CD14-positive monocyte (primary cell): ENCODE measurements around the gene PIEZO1. TPM values are rescaled to one million over a fixed set of nuclear protein-coding genes. Genes with fewer than 3 reads are reported as not detected.

Experiments
- DNase-seq, 3 donors: peaks; one replicate each; pipeline ENCODE4 v3.0.0-alpha.2; 2011 to 2022
- H2AFZ ChIP-seq: 2 replicates; pipeline ENCODE4 v1.6.0; 2012; ENCODE audit warnings: mild to moderate bottlenecking, low read depth, low read length, inconsistent platforms; ENCODE audit not compliant: insufficient read depth, poor library complexity, severe bottlenecking
- H3K27ac ChIP-seq, 2 donors: 1 replicate in 1 of 2; 2 replicates in 1 of 2; pipeline ENCODE4 v1.5.1; 2012 to 2013; ENCODE audit warnings: low read length in 2 of 2, control low read depth in 1 of 2, inconsistent platforms in 1 of 2, low read depth in 1 of 2, mild to moderate bottlenecking in 1 of 2
- H3K27me3 ChIP-seq, 2 donors: one replicate each; pipeline versions ENCODE4 v1.6.0 to v1.6.1; 2011 to 2013; ENCODE audit warnings: low read length in 2 of 2; ENCODE audit not compliant: control insufficient read depth in 2 of 2, insufficient read depth in 2 of 2
- H3K36me3 ChIP-seq, 2 donors: replicated peaks in 1 of 2; 1 replicate in 1 of 2; 2 replicates in 1 of 2; pipeline versions ENCODE4 v1.5.1 to v1.6.1; 2012 to 2013; ENCODE audit warnings: low read length in 2 of 2, control low read depth in 1 of 2, inconsistent platforms in 1 of 2, mild to moderate bottlenecking in 1 of 2; ENCODE audit not compliant: insufficient read depth in 2 of 2, control insufficient read depth in 1 of 2
- H3K4me1 ChIP-seq, 2 donors: 1 replicate in 1 of 2; 2 replicates in 1 of 2; pipeline versions ENCODE4 v1.5.1 to v1.6.1; 2012 to 2013; ENCODE audit warnings: low read length in 2 of 2, control low read depth in 1 of 2, inconsistent platforms in 1 of 2, mild to moderate bottlenecking in 1 of 2, moderate library complexity in 1 of 2; ENCODE audit not compliant: insufficient read depth in 2 of 2, control insufficient read depth in 1 of 2
- H3K4me2 ChIP-seq: replicated peaks from 2 replicates; pipeline ENCODE3; 2012; ENCODE audit warnings: low read length, moderate library complexity, mild to moderate bottlenecking; ENCODE audit not compliant: poor library complexity, severe bottlenecking; ENCODE audit errors: extremely low read depth
- H3K4me3 ChIP-seq, 3 experiments: fragments of 200-600 bp in 1 of 3; sonication (generic) in 1 of 3; replicated peaks in 1 of 3; 1 replicate in 2 of 3; 2 replicates in 1 of 3; pipeline ENCODE4 v1.5.1; 2011 to 2013; ENCODE audit warnings: low read length in 3 of 3, mild to moderate bottlenecking in 3 of 3, control low read depth in 2 of 3, low read depth in 2 of 3, inconsistent platforms in 1 of 3, moderate library complexity in 1 of 3
- H3K79me2 ChIP-seq: 2 replicates; pipeline ENCODE4 v1.6.0; 2012; ENCODE audit warnings: mild to moderate bottlenecking, control low read depth, inconsistent platforms, low read length, moderate library complexity; ENCODE audit not compliant: insufficient read depth
- H3K9ac ChIP-seq: 2 replicates; pipeline ENCODE4 v1.6.0; 2017; ENCODE audit warnings: low read length, mild to moderate bottlenecking; ENCODE audit not compliant: insufficient read depth, poor library complexity, severe bottlenecking
- H3K9me3 ChIP-seq, 2 donors: replicated peaks in 1 of 2; 1 replicate in 1 of 2; 2 replicates in 1 of 2; pipeline versions ENCODE4 v1.5.1 to v1.6.1; 2012 to 2013; ENCODE audit warnings: low read length in 2 of 2, control low read depth in 1 of 2; ENCODE audit not compliant: control insufficient read depth in 1 of 2, insufficient read depth in 1 of 2
- H4K20me1 ChIP-seq: 2 replicates; pipeline ENCODE4 v1.6.0; 2012; ENCODE audit warnings: mild to moderate bottlenecking, low read length, control low read depth, moderate library complexity; ENCODE audit not compliant: insufficient read depth
- H3K27ac Mint-ChIP-seq, 7 donors: one replicate each; pipeline ENCODE4 v1.8.0; 2020; ENCODE audit warnings: mild to moderate bottlenecking in 7 of 7, mixed read lengths in 7 of 7, moderate library complexity in 6 of 7, inconsistent platforms in 2 of 7
- H3K27me3 Mint-ChIP-seq, 3 donors: one replicate each; pipeline ENCODE4 v1.8.0; 2021 to 2022; ENCODE audit warnings: low read depth in 3 of 3, mild to moderate bottlenecking in 3 of 3, mixed read lengths in 3 of 3, moderate library complexity in 3 of 3, inconsistent platforms in 1 of 3
- H3K36me3 Mint-ChIP-seq, 2 donors: one replicate each; pipeline ENCODE4 v1.8.0; 2020; ENCODE audit warnings: mixed read lengths in 2 of 2, inconsistent platforms in 1 of 2, mild to moderate bottlenecking in 1 of 2
- H3K4me1 Mint-ChIP-seq: one replicate; pipeline ENCODE4 v1.8.0; 2020; ENCODE audit warnings: mild to moderate bottlenecking, mixed read lengths
- H3K4me3 Mint-ChIP-seq, 2 donors: one replicate each; pipeline ENCODE4 v1.8.0; 2020; ENCODE audit warnings: mild to moderate bottlenecking in 2 of 2, mixed read lengths in 2 of 2, moderate library complexity in 1 of 2
- H3K9me3 Mint-ChIP-seq, 7 donors: one replicate each; pipeline ENCODE4 v1.8.0; 2020 to 2022; ENCODE audit warnings: mixed read lengths in 7 of 7, mild to moderate bottlenecking in 6 of 7, moderate library complexity in 6 of 7, inconsistent platforms in 2 of 7
- CTCF ChIP-seq: fragments of 200-600 bp; IDR thresholded peaks from one replicate; pipeline ENCODE4 v1.8.0; 2022; ENCODE audit warnings: antibody characterized with exemption, mild to moderate bottlenecking
- WGBS: methylation state at CpG from one replicate; pipeline ENCODE4 v1.1.5; 2013; ENCODE audit warnings: missing lambda C conversion rate; ENCODE audit not compliant: insufficient coverage; 5-methylcytosine and 5-hydroxymethylcytosine counted together
- intact Hi-C, 2 donors: fragments of 100-400 bp; cut with micrococcal nuclease; formaldehyde crosslinking; loops; one replicate each; pipeline versions ENCODE4 v1.15.0 to v1.15.1; 2023
- polyA plus RNA-seq, 3 donors: library from polyadenylated mRNA; depleted of rRNA in 1 of 3; unstranded in 2 of 3; stranded (reverse) in 1 of 3; fragments of 300-500 nt in 2 of 3; fragments of >200 nt in 1 of 3; fragmentation: Illumina TruSeq in 2 of 3; gene quantifications; 1 replicate in 2 of 3; 2 replicates in 1 of 3; pipeline ENCODE4 v1.2.3, GENCODE V29; 2012 to 2021

PIEZO1 gene
- polyA plus RNA-seq, 3 donors, result 10.2 to 405 (median 15.0) TPM

DNA sequence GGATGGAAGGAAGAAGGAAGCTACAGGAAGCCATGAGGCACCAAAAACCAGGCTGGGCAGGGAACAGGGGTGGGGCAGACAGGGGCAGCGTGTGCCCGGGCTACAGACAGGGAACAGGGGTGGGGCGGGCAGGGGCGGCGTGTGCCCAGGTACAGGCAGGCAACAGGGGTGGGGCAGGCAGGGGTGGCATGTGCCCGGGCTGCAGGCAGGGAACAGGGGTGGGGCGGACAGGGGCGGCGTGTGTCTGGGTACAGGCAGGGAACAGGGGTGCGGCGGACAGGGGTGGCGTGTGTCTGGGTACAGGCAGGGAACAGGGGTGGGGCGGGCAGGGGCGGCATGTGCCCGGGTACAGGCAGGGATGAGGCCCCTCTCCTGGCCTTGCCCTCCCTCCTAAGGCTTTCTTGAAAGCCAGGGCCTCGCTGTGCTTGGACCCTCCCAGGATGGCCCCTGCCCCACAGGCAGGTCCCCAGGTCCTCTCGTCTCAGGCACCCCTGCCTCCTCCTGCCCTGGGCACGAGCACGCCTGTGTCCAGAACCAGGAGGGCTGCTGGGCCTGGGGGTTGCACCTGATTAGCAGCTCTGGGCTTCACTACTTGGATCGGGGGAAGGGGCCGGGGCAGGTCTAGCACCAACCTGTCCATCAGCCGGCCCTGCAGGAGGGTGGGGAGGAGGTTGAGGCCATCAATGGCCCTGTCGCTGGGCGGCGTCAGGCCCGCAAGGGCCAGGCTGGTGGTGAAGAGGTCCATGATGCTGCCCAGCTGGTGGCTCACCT is 41.2 kb upstream of the PIEZO1 start:
- peaks cover 35 to 65% of the 10 kb centered on the region in 2 donors for H3K36me3 Mint-ChIP-seq
- Histone ChIP-seq H3K9me3 (no peaks in the 10 kb centered on the region), H3K4me1 (no peaks in the 10 kb centered on the region), H2AFZ (no peak overlapping the region), H3K4me3 (no peak overlapping the region), H3K9ac (no peak overlapping the region), H3K27ac (no peak overlapping the region), H3K36me3 (peaks cover 59 to 69% of the 10 kb centered on the region in 2 donors), H4K20me1 (peaks cover 19% of the 10 kb centered on the region), H3K4me2 (no peak overlapping the region), H3K79me2 (no peaks in the 10 kb centered on the region), H3K27me3 (no peaks in the 10 kb centered on the region)
- no peaks in the 10 kb centered on the region for H3K27me3 Mint-ChIP-seq
- no peak for DNase-seq
- TF ChIP-seq CTCF, result no peak
- intact Hi-C loops, result no loop called here
- H3K9me3 Mint-ChIP-seq, result no peaks in the 10 kb centered on the region
- WGBS, result 98% methylated on average over 22 of the region's 26 CpGs
- no peak overlapping the region for H3K4me3 Mint-ChIP-seq
- no peaks in the 10 kb centered on the region for H3K4me1 Mint-ChIP-seq
- peak overlapping the region in 1 of 7 donors; percentile 66 for H3K27ac Mint-ChIP-seq

- Histone ChIP-seq H3K27ac (no peak overlapping the region), H3K4me3 (no peak overlapping the region), H4K20me1 (peaks cover 19% of the 10 kb centered on the region), H3K36me3 (peaks cover 58 to 71% of the 10 kb centered on the region in 2 donors), H2AFZ (no peak overlapping the region), H3K79me2 (no peaks in the 10 kb centered on the region), H3K4me1 (no peaks in the 10 kb centered on the region), H3K27me3 (no peaks in the 10 kb centered on the region), H3K4me2 (no peak overlapping the region), H3K9ac (no peak overlapping the region), H3K9me3 (no peaks in the 10 kb centered on the region)
- no peak overlapping the region for H3K27ac Mint-ChIP-seq
- intact Hi-C loops, result no loop called here
- peaks cover 31 to 67% of the 10 kb centered on the region in 2 donors for H3K36me3 Mint-ChIP-seq
- no peak for DNase-seq
- WGBS, result over 99% methylated on average over 11 of the region's 12 CpGs
- no peaks in the 10 kb centered on the region for H3K9me3 Mint-ChIP-seq
- TF ChIP-seq CTCF, result no peak
- no peak overlapping the region for H3K4me3 Mint-ChIP-seq
- no peaks in the 10 kb centered on the region for H3K27me3 Mint-ChIP-seq
- no peaks in the 10 kb centered on the region for H3K4me1 Mint-ChIP-seq
Observed at GRCh38 chr16:88825146-88825545, 40.1 kb upstream of the PIEZO1 start.
